NCI-H345 (cell line): ENCODE measurements around the gene FGD1.
"Not testable (repeated sequence)": the region's sequence is repeated elsewhere in the genome, so short reads cannot be mapped to it uniquely, and the experiment has no call there.

Source experiments
- DNase-seq: peaks from one replicate; lab custom pipeline; 2025; lab: John Stamatoyannopoulos, UW

Gene FGD1

GRCh38 chrX:54495814-54496516 lies at the start of gene FGD1:
TSS of gene FGD1 (minus strand) at chrX:54496234. CDS start at chrX:54495432, 802 bp downstream.
- peak; percentile 75 for DNase-seq

- DNase-seq = not testable (repeated sequence)
These were observed 46.2 kb upstream of the FGD1 start for GRCh38 chrX:54542239-54542638.

- no peak for DNase-seq
These were observed 44.3 kb upstream of the FGD1 start for GRCh38 chrX:54540289-54540688.

- no peak for DNase-seq
These were observed 38.2 kb upstream of the FGD1 start for GRCh38 chrX:54534271-54534670.

- no peak for DNase-seq
These were observed 34.4 kb upstream of the FGD1 start for GRCh38 chrX:54530357-54530900.

- DNase-seq = peak; percentile 89
These were observed 33.7 kb upstream of the FGD1 start, which contains the start of gene GNL3L for GRCh38 chrX:54529552-54530356. TSS of gene GNL3L (plus strand) at chrX:54530219. CDS start at chrX:54532567, 2,348 bp downstream.

GRCh38 chrX:54529151-54529550 lies 33.1 kb upstream of the FGD1 start:
- DNase-seq = no peak

- no peak for DNase-seq
These were observed 13.4 kb upstream of the FGD1 start for GRCh38 chrX:54509400-54509799.

- DNase-seq = no peak
These were observed 902 bp upstream of the FGD1 start for GRCh38 chrX:54496936-54497335.

GRCh38 chrX:54496517-54496852 lies 451 bp upstream of the FGD1 start:
- no peak for DNase-seq

- no peak for DNase-seq
These were observed 833 bp downstream of the FGD1 start for GRCh38 chrX:54494989-54495813.

- no peak for DNase-seq
These were observed 1.7 kb downstream of the FGD1 start for GRCh38 chrX:54494166-54494988.

GRCh38 chrX:54492340-54492739 lies 3.7 kb downstream of the FGD1 start:
- no peak for DNase-seq

GRCh38 chrX:54489819-54490218 lies 6.2 kb downstream of the FGD1 start:
- not testable (repeated sequence) for DNase-seq

GRCh38 chrX:54484666-54485065 lies 11.4 kb downstream of the FGD1 start:
- no peak for DNase-seq

- no peak for DNase-seq
These were observed 12.1 kb downstream of the FGD1 start for GRCh38 chrX:54483946-54484345.

- no peak for DNase-seq
These were observed 13.0 kb downstream of the FGD1 start for GRCh38 chrX:54482839-54483593.

- DNase-seq = no peak
These were observed 16.6 kb downstream of the FGD1 start for GRCh38 chrX:54479136-54480111.
